ENCODE measurements around the gene IRF8. TPM values are rescaled to one million over a fixed set of nuclear protein-coding genes. Genes with fewer than 3 reads are reported as not detected.
A peak's percentile ranks its signal among the peaks of the same experiment; 100 is the strongest.

The IRF8 gene
- total and polyA plus RNA-seq, 2 of the 13 experiments (the other 11 are each of a cell fraction or from before 2014, with no cell fraction given), result not detected

DNA sequence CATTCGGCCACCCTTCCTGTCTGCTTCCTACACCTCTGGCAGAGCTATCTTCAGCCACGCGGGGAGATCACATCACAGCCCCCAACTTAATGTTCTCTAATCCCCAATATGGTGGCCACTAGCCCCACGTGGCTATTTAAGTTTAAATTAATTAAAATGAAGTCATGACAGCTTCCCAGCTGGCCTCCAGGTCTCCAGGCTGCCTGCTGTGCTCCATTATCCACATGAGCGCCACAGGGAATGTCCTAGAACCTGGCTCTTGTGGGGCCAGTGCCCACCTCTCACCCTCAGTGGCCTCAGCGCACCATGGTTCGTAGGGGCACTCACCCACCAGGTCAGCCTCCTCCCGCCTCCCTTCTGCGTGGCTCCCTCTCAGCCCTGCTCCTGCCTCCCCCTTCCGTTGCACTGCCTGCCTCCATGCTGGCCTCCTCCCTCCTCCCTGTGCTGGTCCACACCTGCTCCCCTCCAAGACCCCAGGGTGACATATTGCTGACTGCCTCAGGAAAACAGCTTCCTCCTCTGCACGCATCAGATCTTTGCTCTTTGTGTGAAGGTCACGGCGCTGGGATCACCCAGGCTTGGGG, 47.7 kb downstream of the IRF8 start:
- WGBS (ENCODE audit: low lambda C conversion rate), result 48% methylated on average over 13 of the region's 13 CpGs

DNA sequence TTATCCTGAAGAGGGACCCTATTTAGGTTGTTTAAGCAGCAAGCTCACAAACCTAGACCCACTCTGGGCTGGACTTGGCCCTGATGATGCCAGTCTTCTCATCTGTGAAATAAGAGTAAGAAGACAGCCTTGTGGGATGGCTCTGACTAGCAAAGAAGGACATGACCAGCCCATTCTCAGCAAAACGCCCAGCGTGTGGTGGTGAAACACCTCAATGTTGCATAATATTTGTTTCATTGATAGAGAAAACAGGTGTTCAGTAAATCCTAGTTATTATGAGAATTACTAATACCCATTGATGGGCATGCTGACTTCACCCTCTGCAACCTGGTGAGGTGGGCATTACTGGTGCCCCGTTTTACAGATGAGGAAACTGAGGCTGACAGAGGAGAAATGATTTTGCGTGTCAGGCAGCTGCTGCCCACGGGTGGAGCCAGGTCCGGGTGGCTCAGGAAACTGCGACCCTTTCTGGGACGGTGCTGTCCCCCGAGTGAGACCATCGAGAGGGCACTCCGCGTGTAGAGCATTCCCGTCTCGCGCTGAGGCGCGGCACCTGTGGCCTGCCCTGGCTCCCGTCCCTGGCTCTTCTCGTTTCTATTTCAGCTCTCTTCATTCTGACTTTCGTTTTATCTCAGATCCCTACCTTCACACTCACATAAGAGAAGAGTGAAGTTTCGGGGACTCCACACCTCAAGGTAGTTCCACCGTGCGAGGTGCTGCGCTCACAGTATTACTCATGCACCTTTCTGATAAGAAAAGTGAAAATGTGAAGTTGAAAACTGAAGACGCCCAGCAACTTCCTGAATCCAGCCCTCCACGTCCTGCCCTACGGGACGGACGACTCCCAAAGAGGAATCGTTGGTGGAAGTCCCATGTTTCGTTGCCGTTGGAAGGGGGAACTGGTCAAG, 48.5 kb downstream of the IRF8 start:
- H3K79me2 ChIP-seq (ENCODE audit: insufficient read depth, low read length), result no peaks in the 10 kb centered on the region
- ATAC-seq, result no peak
- H3K9me3 ChIP-seq (ENCODE audit: low read length), result no peaks in the 10 kb centered on the region
- H3K4me3 ChIP-seq (replicated peaks in 1 of 3; ENCODE audit: insufficient read depth in 1 of 3, low read depth in 2 of 3, low read length in 3 of 3), result no peak overlapping the region
- no peaks in the 10 kb centered on the region for H3K36me3 ChIP-seq (replicated peaks in 1 of 2; ENCODE audit: control insufficient read depth in 1 of 2, insufficient read depth in 2 of 2, low read length in 2 of 2)
- H3K27me3 ChIP-seq (ENCODE audit: control insufficient read depth in 1 of 2, insufficient read depth in 2 of 2, low read length in 2 of 2), result peaks cover 0 to 29% of the 10 kb centered on the region in 2 experiments; a peak in 4 of 5 replicates
- H2AFZ ChIP-seq (ENCODE audit: low read length), result no peak overlapping the region
- intact Hi-C loops (cut with micrococcal nuclease; ENCODE audit: unreplicated experiment) (no loop called here), in situ Hi-C loops (cut with HindIII; ENCODE audit: extremely low pct_ligation_motif_present, low pct_unique_long_range_greater_than_20kb) (no loop called here)
- ChIA-PET POLR2A (no interaction called here), CTCF (ENCODE audit: low intra/inter-chr PET ratio, low total read pairs) (no interaction called here)
- H4K20me1 ChIP-seq (ENCODE audit: insufficient read depth, low read length), result no peaks in the 10 kb centered on the region
- FAIRE-seq, result no peak
- peaks cover 8% of the 10 kb centered on the region; the same call in 1 of the 2 replicates for H3K4me1 ChIP-seq (ENCODE audit: insufficient read depth, low read length)
- no peak overlapping the region for H3K4me2 ChIP-seq (ENCODE audit: low read depth, low read length)
- WGBS (ENCODE audit: low lambda C conversion rate), result 67% methylated on average over 32 of the region's 32 CpGs
- no peak overlapping the region for H3K27ac ChIP-seq (ENCODE audit: extremely low read length, insufficient read depth, low read length)
- BruUV-seq (replicated peaks), result no TSS peak
- TF ChIP-seq, protein P1, sequence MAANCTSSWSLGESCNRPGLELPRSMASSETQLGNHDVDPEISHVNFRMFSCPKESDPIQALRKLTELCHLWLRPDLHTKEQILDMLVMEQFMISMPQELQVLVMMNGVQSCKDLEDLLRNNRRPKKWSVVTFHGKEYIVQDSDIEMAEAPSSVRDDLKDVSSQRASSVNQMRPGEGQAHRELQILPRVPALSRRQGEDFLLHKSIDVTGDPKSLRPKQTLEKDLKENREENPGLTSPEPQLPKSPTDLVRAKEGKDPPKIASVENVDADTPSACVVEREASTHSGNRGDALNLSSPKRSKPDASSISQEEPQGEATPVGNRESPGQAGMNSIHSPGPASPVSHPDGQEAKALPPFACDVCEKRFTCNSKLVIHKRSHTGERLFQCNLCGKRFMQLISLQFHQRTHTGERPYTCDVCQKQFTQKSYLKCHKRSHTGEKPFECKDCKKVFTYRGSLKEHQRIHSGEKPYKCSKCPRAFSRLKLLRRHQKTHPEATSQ (CRISPR knock-in tag; IDR thresholded peaks at IDR 0.05; ENCODE audit: borderline replicate concordance), result no peak
- TF ChIP-seq ZNF891 (CRISPR knock-in tag; IDR thresholded peaks at IDR 0.05) (no peak), CHCHD3 (CRISPR knock-in tag; IDR thresholded peaks at IDR 0.05) (no peak), ZNF629 (CRISPR knock-in tag; conservative IDR thresholded peaks at IDR 0.05) (peak; percentile 45), CEBPB (IDR thresholded peaks at IDR 0.05; ENCODE audit: borderline replicate concordance, low read depth, low read length) (peak; percentile 49; the same call in 1 of the 2 replicates)
- TF ChIP-seq, protein P2, sequence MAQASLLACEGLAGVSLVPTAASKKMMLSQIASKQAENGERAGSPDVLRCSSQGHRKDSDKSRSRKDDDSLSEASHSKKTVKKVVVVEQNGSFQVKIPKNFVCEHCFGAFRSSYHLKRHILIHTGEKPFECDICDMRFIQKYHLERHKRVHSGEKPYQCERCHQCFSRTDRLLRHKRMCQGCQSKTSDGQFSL (CRISPR knock-in tag; IDR thresholded peaks at IDR 0.05), result no peak
- H3K9ac ChIP-seq (ENCODE audit: insufficient read depth, low read depth, low read length), result no peak overlapping the region
- DNase-seq (ENCODE audit: low spot score), result no peak

More for the DNA sequence above, 47.7 kb downstream of the IRF8 start:
- H3K4me1 ChIP-seq (ENCODE audit: insufficient read depth, low read length), result peaks cover 8% of the 10 kb centered on the region; the same call in 1 of the 2 replicates
- CTCF ChIA-PET (ENCODE audit: low intra/inter-chr PET ratio, low total read pairs), result no interaction called here
- H4K20me1 ChIP-seq (ENCODE audit: insufficient read depth, low read length), result no peaks in the 10 kb centered on the region
- no peak overlapping the region for H3K4me2 ChIP-seq (ENCODE audit: low read depth, low read length)
- H2AFZ ChIP-seq (ENCODE audit: low read length), result no peak overlapping the region
- DNase-seq (ENCODE audit: low spot score) (no peak), ATAC-seq (no peak), FAIRE-seq (no peak)
- H3K9ac ChIP-seq (ENCODE audit: insufficient read depth, low read depth, low read length), result no peak overlapping the region
- in situ Hi-C loops (cut with HindIII; ENCODE audit: extremely low pct_ligation_motif_present, low pct_unique_long_range_greater_than_20kb), result no loop called here
- H3K36me3 ChIP-seq (replicated peaks in 1 of 2; ENCODE audit: control insufficient read depth in 1 of 2, insufficient read depth in 2 of 2, low read length in 2 of 2), result no peaks in the 10 kb centered on the region
- no peak for TF ChIP-seq CBFB (CRISPR knock-in tag; IDR thresholded peaks at IDR 0.05)
- TF ChIP-seq MED1 (CRISPR knock-in tag; IDR thresholded peaks at IDR 0.05), result no peak
- TF ChIP-seq, protein P3, sequence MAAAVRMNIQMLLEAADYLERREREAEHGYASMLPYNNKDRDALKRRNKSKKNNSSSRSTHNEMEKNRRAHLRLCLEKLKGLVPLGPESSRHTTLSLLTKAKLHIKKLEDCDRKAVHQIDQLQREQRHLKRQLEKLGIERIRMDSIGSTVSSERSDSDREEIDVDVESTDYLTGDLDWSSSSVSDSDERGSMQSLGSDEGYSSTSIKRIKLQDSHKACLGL (CRISPR knock-in tag; IDR thresholded peaks at IDR 0.05), result no peak
- no peak for TF ChIP-seq SSRP1 (CRISPR knock-in tag; IDR thresholded peaks at IDR 0.05)
- TF ChIP-seq ZSCAN9 (CRISPR knock-in tag; IDR thresholded peaks at IDR 0.05; ENCODE audit: borderline replicate concordance), result no peak
- no peak for TF ChIP-seq ZBTB38 (CRISPR knock-in tag; IDR thresholded peaks at IDR 0.05)
- TF ChIP-seq CREB1 (IDR thresholded peaks at IDR 0.05), result no peak
- no peak for TF ChIP-seq CREB1 (CRISPR knock-in tag; IDR thresholded peaks at IDR 0.05)
- no peak for TF ChIP-seq MYNN (CRISPR knock-in tag; IDR thresholded peaks at IDR 0.05; ENCODE audit: low read depth)
- no peak for TF ChIP-seq ETV6 (CRISPR knock-in tag; conservative IDR thresholded peaks at IDR 0.05)
- no peak for TF ChIP-seq GABPA (IDR thresholded peaks at IDR 0.05; ENCODE audit: low read depth, low read length)
- TF ChIP-seq GABPA (CRISPR knock-in tag; IDR thresholded peaks at IDR 0.05; ENCODE audit: low read depth), result no peak
- intact Hi-C loops (cut with micrococcal nuclease; ENCODE audit: unreplicated experiment), result no loop called here
- no peaks in the 10 kb centered on the region for H3K9me3 ChIP-seq (ENCODE audit: low read length)
- POLR2A ChIA-PET, result no interaction called here
- peaks cover 0 to 21% of the 10 kb centered on the region in 2 experiments; a peak in 4 of 5 replicates for H3K27me3 ChIP-seq (ENCODE audit: control insufficient read depth in 1 of 2, insufficient read depth in 2 of 2, low read length in 2 of 2)
- BruUV-seq (replicated peaks), result no TSS peak
- no peaks in the 10 kb centered on the region for H3K79me2 ChIP-seq (ENCODE audit: insufficient read depth, low read length)
- H3K27ac ChIP-seq (ENCODE audit: extremely low read length, insufficient read depth, low read length), result no peak overlapping the region
- no peak overlapping the region for H3K4me3 ChIP-seq (replicated peaks in 1 of 3; ENCODE audit: insufficient read depth in 1 of 3, low read depth in 2 of 3, low read length in 3 of 3)

All from HepG2 (cell line).